Left ventricle myocardium superior (tissue), 1 donor: ENCODE measurements around the gene PEMT. TPM values are rescaled to one million over a fixed set of nuclear protein-coding genes. Genes with fewer than 3 reads are reported as not detected.
"Not testable (repeated sequence)": the region's sequence is repeated elsewhere in the genome, so short reads cannot be mapped to it uniquely, and the experiment has no call there.

Experiments
- ATAC-seq: fragments of 200-7000 bp; cut with Tn5 transposase; one replicate; pipeline ENCODE4 v1.9.1; 2020; ENCODE audit warnings: mild to moderate bottlenecking, moderate library complexity
- DNase-seq: peaks from one replicate; pipeline ENCODE4 v3.0.0-alpha.2; 2020
- intact Hi-C: fragments of 100-400 bp; cut with micrococcal nuclease; formaldehyde crosslinking; loops from one replicate; pipeline ENCODE4 v1.11.0; 2022
- total RNA-seq: library from RNA; stranded (reverse); fragmentation: NEBNext Ultra II Directional; extraction: Animal tissue kit (Norgen Biotek cat#: 25700); gene quantifications from one replicate; pipeline ENCODE4 v1.2.1, GENCODE V29; 2021
- donor health status: DM: no; HTN: yes; CAD: no; lungs with severe emphysema.

The PEMT gene
- total RNA-seq, 1 donor from 2014 or later = 17.9 TPM

DNA sequence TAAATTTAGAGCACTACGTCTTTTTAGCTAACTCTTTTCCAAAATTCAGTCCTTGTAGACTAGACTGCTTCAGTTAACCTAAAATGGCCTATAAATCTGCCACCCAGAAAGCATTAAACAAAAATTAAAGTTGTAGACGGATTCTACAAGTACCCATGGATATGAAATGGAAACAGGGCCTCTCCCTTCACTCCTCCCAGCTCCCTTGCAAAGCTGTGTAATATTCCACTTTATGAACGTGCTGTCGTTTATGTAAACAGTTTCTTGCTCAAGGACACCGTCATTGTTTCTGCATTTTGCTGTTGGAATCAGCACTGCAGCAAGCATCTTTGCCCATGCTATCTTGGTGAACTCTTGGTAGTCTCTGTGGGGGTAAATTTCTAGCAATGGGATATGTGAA is 109.6 kb downstream of the PEMT start:
- no peak for ATAC-seq
- intact Hi-C loops = no loop called here
- no peak for DNase-seq

DNA sequence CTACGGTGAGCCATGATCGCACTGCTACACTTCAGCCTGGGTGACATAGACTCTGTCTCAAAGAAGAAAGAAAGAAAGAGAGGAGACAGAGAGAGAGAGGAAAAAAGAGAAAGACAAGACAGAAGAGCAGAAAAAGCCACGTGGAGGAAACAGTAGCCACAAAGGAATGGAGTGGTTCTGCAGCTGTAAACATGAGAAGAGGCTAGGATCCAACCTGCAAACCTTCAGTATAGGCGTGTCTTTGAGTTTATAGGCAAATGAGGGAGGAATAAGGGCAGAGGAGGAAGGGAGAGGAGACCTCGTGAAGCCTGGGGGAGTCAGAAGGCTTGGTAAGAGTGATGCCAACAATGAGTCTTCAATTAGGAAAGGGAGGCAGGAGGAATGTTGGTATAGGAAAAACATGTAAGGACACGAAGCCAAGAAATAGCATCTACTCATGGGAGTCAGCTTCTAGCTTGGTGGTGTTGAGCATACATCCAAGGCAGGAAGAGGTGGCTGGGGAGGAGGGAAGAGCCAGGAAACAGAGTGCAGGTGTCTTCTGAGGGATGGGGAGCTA is 110.8 kb downstream of the PEMT start:
- intact Hi-C loops = no loop called here

DNA sequence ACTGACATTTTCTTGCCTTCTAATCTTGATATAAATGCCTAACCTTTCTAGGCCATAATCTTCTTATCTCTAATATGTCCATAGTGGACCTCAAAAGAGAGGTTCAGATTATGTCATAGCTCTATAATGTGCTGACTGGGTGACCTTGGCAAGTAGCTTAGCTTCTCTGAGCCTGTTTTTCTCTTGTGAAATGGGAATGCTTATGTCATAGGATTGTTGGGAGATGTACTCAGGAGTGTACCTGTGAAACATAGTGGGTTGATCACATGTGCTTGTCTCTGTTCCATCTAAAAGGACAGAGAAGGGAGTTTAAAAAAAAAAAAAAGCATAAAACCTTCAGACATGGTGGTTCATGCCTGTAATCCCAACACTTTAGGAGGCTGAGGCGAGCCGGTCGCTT is 112.3 kb downstream of the PEMT start:
- intact Hi-C loops = no loop called here
- DNase-seq = no peak
- no peak for ATAC-seq

More for the DNA sequence above, 110.8 kb downstream of the PEMT start:
- ATAC-seq (no peak), DNase-seq (no peak)

DNA sequence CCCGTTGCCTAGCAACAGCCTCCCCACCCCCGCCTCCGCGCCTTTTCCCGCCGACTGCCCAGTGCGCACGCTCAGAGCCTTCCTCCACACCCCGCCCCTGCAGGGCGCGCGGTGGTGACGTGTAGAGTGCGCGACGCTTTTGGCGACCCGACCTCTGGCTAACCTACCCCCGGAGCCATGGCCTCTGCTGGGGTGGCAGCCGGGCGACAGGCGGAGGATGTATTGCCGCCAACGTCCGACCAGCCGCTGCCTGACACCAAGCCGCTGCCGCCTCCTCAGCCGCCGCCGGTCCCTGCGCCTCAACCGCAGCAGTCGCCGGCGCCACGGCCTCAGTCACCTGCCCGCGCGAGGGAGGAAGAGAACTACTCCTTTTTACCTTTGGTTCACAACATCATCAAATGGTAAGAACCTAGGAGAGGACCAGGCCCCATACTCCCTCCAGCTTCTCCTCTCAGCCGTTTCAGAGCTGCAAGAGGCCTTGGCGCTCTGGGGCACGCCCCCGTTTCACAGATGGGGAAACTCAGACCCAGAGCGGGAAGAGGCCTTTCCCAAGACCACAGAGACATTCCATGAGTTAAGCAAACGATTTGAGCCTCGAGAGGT is 114.5 kb downstream of the PEMT start, which contains the start of gene MED9:
Gene MED9 (plus strand): TSS at position 136 of the 603 bp plus-strand sequence. CDS start 42 bp downstream, at position 178.
- ATAC-seq (peak; percentile 98), DNase-seq (peak; percentile 96)
- intact Hi-C loops = no loop called here

DNA sequence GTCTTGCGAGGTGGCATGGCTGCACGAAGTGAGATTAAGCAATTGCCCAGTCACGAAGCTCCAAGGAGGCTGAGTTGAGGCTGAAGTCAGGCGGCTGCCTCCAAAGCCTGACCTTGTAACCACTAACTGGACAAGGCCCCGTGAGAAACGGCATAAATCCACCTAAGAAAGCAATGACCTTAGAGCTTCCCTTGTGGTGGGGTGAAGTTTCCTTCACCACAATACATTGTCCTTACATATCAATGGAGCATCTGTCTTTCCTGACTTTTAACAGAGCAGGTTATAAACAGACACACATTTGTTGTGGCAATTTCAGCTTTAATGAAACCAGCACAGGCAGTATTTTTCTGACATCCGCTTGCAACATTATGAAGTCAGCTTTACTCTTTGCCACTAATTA is 117.2 kb downstream of the PEMT start:
- no peak for ATAC-seq
- intact Hi-C loops = no loop called here
- no peak for DNase-seq

DNA sequence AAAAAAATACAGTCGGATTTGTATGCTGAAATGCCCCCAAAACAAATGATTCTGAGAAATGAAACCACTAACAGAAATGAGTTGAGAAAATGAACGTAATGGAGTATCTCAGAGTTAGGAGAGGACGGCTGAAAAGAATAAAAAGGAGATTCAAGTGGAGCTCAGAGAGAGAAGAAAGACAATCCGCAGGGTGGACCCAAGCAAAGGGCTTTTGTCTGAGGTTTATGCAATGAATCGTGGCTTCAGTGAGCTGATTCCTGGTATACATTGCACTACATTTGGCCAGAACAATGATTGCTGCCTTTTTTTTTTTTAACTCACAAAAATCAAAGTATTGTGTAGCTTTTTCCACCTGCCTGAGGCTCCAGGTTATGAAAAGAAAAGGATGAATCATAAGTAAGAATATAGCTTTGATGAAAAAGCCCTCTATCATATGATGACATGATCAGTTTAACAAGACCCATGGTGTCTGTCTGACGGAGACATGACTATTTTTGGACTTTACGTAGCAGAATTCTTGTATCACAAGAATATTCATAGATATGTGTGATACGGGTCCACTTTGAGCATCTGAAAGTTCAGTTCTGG is 119.1 kb downstream of the PEMT start:
- ATAC-seq (no peak), DNase-seq (no peak)
- intact Hi-C loops = no loop called here

DNA sequence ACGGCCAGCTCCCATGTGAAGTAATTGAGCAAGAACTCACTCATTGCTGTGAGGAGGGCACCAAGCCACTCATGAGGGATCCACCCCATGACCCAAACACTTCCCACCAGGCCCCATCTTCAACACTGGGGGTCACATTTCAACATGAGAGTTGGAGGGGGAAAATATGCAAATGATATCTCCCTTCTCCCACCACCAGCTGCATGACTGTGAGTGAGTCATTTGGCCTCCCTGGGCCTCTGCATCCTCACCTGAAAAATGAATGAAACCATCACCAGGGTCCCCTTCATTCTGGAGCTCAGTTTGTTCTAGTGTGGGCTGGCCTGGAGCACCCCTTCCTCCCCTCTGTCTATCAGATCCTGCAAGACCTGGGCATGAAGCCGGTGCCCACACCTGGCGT is 121.5 kb downstream of the PEMT start:
- no peak for DNase-seq

DNA sequence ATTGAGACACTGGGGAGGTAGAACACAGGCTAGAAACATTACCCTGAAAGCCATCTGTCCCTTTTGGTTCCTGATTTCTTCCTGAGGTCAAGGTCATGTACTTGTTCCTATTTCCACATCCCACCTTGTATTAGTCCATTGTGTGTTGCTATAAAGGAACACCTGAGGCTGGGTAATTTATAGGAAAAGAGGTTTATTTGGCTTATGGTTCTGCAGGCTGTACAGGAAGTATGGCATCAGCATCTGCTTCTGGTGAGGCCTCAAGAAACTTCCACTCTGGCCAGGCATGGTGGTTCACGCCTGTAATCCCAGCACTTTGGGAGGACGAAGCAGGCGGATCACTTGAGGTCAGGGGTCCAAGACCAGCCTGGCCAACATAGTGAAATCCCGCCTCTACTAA is 122.2 kb downstream of the PEMT start:
- ATAC-seq = no peak
- no peak for DNase-seq
- intact Hi-C loops = no loop called here

More for the DNA sequence above, 121.5 kb downstream of the PEMT start:
- ATAC-seq = no peak
- intact Hi-C loops = no loop called here

DNA sequence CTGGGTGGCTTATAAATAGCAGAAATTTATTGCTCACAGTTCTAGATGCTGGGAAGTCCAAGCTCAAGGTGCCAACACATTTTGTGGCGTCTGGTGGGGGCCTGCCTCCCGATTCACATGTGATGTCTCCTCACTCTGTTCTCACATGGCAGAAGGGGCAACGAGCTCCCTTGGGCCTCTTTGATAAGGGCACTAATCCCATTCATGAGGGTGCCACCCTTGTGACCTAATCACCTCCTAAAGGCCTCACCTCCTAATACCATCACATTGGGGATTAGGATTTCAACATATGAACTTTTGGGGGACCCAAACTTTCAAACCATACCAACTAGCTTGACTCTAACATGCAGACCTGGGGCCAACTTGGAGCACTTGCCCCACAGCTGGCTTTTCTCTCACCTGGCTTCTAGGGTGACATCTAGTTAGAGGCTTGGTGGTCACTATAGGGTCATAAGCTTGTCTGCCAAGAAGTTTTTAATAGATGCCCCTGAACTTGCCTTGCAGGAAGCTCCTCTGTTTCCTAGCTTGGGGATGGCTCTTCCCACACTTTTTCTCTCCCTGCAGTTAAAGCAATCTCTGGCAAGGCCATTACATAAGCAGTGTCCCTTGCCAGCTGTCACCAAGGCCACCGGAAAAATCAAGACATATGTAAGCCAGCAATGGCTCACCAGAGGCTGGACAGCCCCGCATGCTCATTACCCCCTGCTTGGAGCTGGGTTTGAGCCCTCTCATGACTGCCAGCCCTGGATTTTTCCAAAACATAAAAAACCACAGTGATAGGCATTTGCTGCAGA is 123.1 kb downstream of the PEMT start:
- intact Hi-C loops = no loop called here
- DNase-seq (no peak), ATAC-seq (peak; percentile 87)

DNA sequence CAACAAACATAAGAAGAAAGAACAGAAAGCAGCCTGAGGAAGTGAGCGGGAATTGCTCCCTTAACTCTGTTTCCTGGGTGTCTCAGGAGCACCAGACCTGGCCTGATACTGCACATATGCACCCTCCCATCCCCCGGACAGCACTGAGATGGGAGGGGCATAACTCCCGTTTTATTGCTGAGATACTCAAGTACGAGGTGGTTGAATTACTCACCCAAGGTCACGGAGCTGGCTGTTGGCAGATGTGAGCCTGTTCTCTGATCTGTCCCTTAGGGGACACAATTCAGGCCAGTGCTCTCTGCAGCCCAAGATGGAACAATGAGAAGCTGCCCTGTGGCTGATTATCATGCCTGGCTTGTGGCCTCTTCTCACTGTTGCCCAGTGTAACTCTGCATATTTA is 123.8 kb downstream of the PEMT start:
- intact Hi-C loops = no loop called here
- DNase-seq (no peak), ATAC-seq (peak; percentile 55)

DNA sequence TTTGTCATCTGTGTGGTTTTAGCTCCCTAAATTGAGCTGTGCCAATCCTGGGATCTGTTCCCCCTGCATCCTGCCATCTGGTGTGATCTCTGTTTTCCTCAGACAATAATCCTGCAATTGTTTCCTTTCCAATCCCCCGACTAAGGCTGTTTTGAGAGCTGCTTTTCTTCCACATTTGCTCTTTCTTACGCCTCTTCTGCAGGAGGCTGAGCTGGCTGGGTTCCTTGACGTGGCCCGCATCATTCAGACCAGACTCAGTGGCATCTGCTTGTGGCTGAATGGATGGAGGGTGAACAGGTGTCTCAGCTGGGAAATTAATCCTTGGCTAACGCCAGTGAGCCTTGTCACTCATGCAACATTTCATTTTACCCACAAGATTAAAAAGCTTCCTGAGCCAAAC is 124.5 kb downstream of the PEMT start:
- intact Hi-C loops = no loop called here
- DNase-seq = no peak
- no peak for ATAC-seq

DNA sequence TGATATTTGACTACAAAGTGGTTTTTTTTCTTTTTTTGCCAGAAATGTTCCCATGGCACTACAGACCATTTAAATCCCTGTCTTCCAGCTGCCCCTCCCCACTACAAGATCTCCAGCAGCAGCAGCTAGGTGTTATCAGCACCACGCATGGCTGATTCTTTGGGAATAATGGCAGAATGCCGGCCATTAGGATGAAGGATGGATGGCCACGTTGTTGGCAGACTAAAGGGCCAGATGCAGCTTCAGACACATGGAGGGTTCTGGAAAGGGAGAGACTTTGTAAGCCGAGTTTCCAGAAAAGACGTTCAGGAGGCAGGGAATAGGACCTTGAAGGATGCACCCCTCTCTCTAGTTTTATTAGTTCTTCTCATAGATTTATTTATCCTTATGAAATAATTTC is 125.0 kb downstream of the PEMT start:
- DNase-seq (no peak), ATAC-seq (no peak)
- intact Hi-C loops = no loop called here

DNA sequence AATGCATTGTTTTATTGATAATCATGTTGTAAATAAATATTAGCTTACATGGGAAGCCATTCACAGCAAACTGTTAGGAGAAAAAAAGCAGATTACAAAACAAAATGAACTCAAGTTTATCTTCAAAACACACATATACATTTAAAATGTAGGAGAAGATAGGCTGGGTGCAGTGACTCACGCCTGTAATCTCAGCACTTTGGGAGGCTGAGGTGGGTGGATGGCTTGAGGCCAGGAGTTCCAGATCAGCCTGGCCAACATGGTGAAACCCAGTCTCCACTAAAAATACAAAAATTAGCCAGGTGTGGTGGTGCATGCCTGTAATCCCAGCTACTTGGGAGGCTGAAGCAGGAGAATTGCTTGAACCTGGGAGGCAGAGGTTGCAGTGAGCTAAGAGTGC is 125.6 kb downstream of the PEMT start:
- intact Hi-C loops, ATAC-seq, DNase-seq: not testable (repeated sequence)

DNA sequence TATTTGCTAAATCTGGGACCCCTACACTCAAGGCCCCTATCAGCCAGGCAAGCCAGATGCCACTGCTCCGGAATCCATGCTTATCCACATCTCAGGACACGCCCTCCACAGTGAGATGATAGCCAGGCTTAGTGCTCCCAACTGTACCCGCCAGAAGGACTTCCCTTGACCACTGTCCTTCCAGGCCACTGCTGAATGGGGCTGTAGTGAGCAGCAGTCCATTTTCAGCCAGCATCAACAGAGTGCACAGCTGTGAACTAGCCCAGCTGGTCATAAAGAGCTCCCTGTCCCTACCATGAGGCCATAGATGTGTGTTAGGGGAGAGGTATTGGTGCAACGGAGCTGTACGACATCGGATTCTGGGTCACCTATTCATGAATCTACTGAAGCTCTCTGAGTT is 127.7 kb downstream of the PEMT start:
- no peak for ATAC-seq
- intact Hi-C loops = no loop called here
- DNase-seq = no peak

DNA sequence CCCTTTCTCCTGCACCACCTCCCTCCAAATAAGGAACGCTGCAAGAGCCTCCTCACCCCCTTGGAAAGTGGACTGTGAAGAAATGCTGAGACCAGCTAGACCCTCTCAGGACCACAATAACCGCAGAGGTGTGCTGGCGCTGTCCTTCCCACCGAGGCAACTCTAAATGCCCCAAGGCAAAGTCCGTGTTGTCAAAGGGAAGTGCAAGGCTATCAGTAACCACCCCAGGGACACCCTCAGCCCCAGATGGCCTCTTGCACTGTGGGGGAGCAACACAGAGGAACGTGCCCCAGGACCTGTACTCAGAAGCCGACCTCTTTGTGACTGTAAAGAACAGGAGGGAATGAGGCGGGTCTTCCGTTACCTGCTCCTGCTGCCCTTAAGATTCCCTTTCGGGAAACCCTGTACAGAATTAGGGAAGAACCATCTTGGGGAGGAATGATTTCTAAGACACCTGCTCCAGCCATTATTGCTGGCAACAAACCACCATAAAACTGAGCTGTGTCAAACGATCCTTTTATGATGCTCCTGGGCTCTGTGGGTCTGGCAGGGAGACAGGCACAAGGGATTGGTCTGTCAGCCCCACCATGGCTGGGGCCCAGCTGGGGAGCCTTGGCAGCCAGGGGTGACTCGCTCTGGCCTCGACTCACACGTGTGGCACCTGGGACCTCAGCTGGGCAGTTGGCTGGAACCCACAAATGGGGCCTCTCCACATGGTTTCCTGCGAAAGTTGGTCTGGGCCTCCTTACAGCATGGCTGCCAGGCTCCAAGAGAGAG is 129.3 kb downstream of the PEMT start:
- DNase-seq (no peak), ATAC-seq (no peak)
- intact Hi-C loops = no loop called here

DNA sequence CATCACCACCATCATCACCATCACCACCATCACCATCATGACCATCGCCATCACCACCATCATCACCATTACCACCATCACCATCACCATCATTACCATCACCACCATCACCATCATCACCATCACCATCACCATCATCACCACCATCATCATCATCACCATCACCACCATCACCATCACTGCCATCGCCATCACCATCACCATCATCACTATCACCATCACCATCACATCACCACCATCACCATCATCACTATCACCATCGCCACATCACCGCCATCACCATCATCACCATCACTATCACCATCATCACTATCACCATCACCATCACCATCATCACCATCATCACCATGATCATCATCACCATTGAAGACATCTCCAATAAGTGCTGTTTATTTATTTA is 131.5 kb downstream of the PEMT start:
- intact Hi-C loops = no loop called here
- DNase-seq = no peak
- ATAC-seq = no peak

DNA sequence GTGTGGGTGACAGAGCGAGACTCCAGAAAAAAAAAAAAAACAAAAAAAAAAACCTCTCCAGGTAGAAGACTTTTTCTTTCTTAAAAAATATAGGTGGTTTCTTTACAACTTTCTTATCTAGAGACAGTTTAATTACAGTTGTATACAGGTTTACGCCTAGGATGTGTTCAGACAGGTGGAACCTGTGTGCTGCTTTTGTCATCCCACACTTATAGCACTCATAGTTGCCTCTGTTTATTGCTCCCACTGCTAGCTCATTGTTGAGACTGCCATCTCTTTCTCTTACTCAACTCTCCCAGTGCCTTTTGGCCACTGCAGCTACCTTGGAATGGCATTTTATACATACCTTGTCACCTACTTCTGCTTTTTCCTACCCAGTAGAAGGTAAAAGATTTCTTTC is 133.8 kb downstream of the PEMT start:
- DNase-seq (no peak), ATAC-seq (no peak)
- intact Hi-C loops = no loop called here

DNA sequence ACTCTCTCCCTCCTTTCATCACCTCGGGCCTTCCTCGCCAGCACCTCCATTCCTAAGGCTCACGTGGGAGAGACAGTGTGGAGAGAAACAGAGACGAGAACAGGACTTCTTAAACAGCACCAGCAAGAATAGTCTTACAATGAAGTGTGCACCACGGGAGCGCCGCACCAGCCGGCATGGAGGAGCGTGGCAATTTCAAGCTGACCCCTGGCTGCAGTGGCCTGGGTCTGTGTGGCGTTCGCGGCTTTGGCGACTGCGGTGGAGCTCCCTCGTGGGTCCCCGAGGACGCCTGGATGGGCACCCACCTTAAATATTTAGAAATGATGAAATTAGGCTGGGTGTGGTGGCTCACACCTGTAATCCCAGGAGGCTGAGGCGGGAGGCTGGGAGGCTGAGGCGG is 135.3 kb downstream of the PEMT start:
- intact Hi-C loops = no loop called here
- ATAC-seq (no peak), DNase-seq (no peak)
